OCI-M1 (cell line): ENCODE results near the gene PGLYRP4.
"Not testable (repeated sequence)": the region's sequence is repeated elsewhere in the genome, so short reads cannot be mapped to it uniquely, and the experiment has no call there.

Experiments
- DNase-seq: peaks from one replicate; lab custom pipeline; 2025; lab: John Stamatoyannopoulos, UW

The PGLYRP4 gene

GRCh38 chr1:153355445-153356071, 6.9 kb upstream of the PGLYRP4 start:
- peak; percentile 88 for DNase-seq

- DNase-seq: no peak
Measured at GRCh38 chr1:153354515-153355193, 6.0 kb upstream of the PGLYRP4 start.

GRCh38 chr1:153353226-153353947, 4.7 kb upstream of the PGLYRP4 start:
- peak; percentile 54 for DNase-seq

- peak; percentile 91 for DNase-seq
Measured at GRCh38 chr1:153352523-153352922, 3.9 kb upstream of the PGLYRP4 start.

DNA sequence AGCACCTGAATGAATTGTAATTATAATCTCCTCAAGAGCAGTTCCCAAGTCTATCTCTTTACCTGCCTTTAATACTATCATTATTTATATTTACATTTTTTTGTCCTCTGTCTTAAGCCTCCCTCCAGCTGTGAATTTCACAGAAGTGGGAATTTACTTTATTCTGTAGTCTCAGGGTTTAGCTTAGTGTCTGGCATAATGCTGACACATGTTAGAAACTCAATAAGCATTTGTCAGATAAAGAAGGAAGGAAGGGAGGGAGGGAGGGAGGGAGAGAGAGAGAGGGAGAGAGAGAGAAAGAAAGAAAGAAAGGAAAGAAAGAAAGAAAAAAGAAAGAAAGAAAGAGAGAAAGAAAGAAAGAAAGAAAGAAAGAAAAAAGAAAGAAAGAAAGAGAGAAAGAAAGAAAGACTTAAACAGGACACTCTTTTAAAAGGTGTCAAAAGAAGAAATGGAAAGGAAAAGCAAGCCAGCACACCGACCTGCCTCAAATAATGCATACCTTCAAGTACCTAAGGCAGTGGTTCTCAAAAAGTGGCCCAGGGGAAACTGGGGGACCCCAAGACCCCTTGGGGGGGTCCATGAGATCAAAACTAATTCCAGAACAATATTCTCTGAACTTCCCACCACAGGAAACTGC, 1.8 kb upstream of the PGLYRP4 start:
- peak; percentile 51 for DNase-seq

GRCh38 chr1:153349363-153350320, 1.0 kb upstream of the PGLYRP4 start:
- DNase-seq: no peak

DNA sequence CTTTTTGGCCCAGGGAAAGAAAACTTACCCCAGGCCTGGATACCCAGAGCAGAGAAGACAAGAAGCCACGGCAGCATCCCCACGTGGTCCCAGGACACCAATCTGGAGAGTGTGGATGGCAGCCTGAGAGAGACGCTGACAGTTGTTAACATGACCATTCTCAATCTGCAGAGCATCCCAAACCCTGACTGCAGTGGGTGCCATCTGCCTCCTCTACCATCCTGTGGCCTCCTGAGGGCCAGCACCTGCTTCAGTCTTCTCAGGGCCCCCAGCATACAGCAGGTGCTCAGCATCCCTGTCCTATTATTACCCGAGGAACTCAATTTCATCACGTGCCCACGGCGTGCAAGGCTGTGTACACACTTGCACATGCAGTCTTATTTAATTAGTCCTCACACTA, 785 bp downstream of the PGLYRP4 start:
- no peak for DNase-seq

DNA sequence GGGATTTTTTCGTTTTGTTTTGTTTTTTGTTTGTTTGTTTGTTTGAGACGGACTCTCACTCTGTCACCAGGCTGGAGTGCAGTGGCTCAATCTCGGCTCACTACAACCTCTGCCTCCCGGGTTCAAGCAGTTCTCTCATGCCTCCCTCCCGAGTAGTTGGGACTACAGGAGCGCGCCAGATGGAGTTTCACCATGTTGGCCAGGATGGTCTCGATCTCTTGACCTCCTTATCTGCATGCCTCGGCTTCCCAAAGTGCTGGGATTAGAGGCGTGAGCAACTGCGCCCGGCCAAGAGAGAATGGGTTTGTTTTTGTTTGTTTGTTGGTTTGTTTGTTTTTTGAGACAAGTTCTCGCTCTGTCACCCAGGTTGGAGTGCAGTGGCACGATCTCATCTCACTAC, 1.6 kb downstream of the PGLYRP4 start:
- not testable (repeated sequence) for DNase-seq

GRCh38 chr1:153346077-153346723, 2.4 kb downstream of the PGLYRP4 start:
- no peak for DNase-seq

DNA sequence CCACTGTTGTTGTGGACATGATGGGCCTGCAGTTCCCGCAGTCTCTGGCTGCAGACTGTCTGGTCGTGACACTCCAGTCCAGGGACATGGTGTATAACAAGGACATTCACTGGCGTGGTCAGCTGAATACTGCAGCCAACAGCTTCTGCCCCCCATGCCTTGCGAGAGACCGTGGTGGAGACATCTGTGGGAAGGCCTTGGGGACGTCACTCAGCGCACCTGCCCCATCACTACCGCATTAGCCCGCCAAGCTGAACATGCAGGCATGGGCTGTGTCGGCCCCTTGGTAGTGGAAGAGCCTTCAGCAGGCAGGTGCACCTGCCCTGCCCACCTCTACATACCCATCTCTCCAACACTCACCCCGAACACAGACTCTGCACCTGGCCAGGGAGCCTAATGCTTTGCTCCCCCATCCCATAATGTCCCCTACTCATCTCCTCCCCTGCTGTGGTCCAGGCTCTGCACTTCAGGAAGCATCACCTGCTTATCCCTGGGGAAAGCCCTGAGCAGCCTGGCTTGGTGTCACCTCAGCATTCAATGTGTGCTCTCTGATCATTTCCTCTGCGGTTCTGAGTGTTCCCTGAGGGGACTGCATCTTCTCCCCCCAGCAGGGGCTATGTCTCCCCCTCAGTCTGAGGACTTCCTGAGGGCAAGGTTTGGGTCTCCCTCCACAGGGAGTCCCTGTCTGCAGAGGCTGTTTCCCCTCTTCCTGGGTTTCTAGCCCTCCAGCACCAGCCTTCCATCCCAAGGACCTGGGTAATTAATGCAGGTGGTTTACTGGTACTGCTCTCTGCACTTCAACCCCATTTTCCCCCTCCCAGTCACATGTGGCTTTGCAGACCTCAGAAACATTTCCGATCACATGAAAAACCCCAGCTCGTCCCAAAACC, 3.2 kb downstream of the PGLYRP4 start:
- no peak for DNase-seq

DNA sequence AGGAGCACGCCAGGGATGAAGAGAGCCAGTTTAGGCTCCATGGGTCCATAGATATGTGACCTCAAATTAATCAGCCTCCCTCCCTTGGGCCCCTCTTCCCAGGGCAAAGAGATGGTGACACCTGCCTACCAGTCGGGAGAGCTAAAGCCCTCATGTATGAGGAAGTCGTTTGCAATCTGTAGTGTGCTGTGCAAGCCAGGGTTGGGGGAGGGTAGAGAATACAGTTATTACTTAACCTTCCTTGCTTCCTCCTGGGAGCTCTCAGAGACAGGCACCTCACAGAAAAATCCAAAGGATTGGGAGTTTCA, 4.0 kb downstream of the PGLYRP4 start:
- DNase-seq: peak; percentile 91

DNA sequence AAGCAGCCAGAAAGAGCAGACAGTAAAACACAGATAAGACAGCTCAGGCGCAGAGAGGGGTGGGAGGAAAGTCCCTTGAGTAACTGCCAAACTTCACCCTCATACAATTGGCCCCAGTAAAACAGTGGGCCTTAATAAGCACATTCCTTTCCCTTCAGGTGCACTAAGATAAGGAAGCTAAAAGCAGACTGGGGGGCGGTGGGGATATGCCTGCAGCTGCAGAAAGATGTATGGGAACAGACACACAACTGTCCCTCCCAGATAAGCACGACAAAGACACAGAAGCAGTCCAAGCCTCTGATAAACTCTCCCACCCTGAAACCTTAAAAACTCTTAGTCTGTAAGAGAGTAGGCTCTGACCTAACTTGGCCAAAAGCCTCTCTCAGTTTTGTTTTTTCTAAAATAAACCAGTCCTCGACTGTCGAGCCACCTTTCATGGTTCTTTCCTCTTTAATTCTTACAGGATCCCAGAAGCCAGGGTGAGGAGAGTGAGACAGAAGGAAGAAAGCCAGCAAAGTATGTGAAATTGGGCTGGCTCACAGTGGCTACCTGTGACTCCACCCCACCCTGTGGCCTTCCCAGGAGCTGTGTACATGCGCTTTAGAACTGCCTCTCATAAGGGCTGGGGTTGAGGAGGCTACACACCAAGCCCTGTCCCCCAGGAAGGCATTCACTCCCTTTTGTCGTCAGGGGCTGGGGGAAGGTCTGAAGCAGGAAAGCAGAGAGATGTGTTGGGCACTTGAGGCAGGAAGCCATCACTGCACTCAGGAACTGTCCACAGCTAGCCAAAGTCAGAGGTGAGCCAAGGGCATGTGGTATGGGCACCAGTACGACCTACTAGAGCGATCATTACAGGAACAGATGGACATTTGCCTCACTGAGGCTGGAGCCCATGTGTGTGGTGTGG, 4.6 kb downstream of the PGLYRP4 start:
- peak; percentile 99 for DNase-seq

DNA sequence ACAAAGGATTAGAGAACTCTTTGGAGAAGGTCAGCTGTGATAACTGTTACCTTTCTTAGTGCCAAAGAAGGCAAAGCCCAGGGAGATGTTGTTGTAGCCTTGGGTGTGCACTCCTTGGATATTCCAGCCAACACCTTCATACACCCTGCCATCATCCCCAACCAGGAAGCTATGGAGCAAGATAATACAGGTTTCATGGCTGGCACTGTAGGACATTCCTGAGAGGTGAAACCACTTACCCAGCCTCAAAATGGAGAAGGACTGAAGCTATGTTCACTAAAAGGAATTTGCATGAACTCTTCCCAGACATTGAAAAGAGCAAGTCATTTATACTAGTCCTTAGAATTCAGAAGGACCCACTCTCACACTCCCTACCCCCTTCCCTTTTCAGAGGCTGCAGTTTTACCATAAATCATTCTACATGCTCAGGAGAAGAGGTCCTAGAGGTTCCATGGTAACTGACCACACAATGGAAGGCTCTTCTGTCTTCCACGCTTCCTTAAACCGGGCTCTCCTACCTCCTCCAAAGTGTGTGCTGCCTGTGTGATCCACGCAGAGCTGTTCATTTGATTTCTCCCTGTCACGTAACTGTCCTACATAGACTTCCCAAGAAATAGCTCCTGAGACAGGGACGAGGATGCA, 5.5 kb downstream of the PGLYRP4 start:
- DNase-seq: peak; percentile 94

- peak; percentile 84 for DNase-seq
Measured at GRCh38 chr1:153342178-153342577, 6.5 kb downstream of the PGLYRP4 start.

- no peak for DNase-seq
Measured at GRCh38 chr1:153341431-153341934, 7.2 kb downstream of the PGLYRP4 start.

GRCh38 chr1:153340356-153340755, 8.3 kb downstream of the PGLYRP4 start:
- DNase-seq: no peak

DNA sequence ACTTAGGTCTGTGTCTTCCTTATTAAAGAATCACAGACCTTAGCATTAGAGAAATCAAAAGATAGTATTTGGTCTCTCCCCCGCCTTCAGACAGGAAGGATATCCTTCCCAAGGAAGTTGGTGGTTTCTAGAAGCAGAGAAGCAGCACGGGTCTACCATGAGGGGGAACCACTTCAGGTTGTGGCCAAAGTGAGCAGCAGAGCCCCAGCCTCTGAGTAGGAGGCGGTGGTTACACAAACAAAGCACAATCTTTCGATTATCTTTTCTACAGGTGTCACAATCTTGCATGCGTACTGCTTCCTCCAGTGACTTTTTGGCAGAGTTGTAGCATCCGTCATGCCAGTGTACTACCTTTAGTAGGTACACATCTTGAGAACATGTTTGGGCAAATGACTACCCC, 8.8 kb downstream of the PGLYRP4 start:
- no peak for DNase-seq
